HEK293 (cell line): ENCODE measurements around the gene MYH14.

Source experiments
- BCL6B ChIP-seq: fragments of 450-650 bp; formaldehyde crosslinking; IDR thresholded peaks from 2 replicates; pipeline ENCODE4 v1.5.1; 2017; ENCODE audit warnings: missing biosample characterization, missing genetic modification characterization
- ELK4 ChIP-seq: IDR thresholded peaks from 2 replicates; pipeline ENCODE4 v1.6.1; 2011; ENCODE audit warnings: mild to moderate bottlenecking, low read depth, low read length, borderline replicate concordance
- OSR2 ChIP-seq: fragments of 450-650 bp; formaldehyde crosslinking; IDR thresholded peaks from 2 replicates; pipeline ENCODE4 v1.5.1; 2016; ENCODE audit warnings: missing biosample characterization, missing genetic modification characterization
- OVOL3 ChIP-seq: fragments of 450-650 bp; formaldehyde crosslinking; IDR thresholded peaks from 2 replicates; pipeline ENCODE4 v1.5.1; 2016; ENCODE audit warnings: missing biosample characterization, missing genetic modification characterization
- PRDM1 ChIP-seq: fragments of 450-650 bp; formaldehyde crosslinking; IDR thresholded peaks from 2 replicates; pipeline ENCODE4; 2016; ENCODE audit warnings: missing biosample characterization, missing genetic modification characterization
- SCRT1 ChIP-seq: fragments of 450-650 bp; formaldehyde crosslinking; IDR thresholded peaks from 2 replicates; pipeline ENCODE4 v1.5.1; 2016; ENCODE audit warnings: missing biosample characterization, missing genetic modification characterization, borderline replicate concordance
- SCRT2 ChIP-seq: fragments of 450-650 bp; formaldehyde crosslinking; IDR thresholded peaks from 2 replicates; pipeline ENCODE4 v1.5.1; 2016; ENCODE audit warnings: missing biosample characterization, missing genetic modification characterization
- SP2 ChIP-seq: fragments of 450-650 bp; formaldehyde crosslinking; IDR thresholded peaks from 2 replicates; pipeline ENCODE4 v1.5.1; 2016; ENCODE audit warnings: missing biosample characterization, missing genetic modification characterization
- SP3 ChIP-seq: fragments of 450-650 bp; formaldehyde crosslinking; IDR thresholded peaks from 2 replicates; pipeline ENCODE4 v1.5.1; 2016; ENCODE audit warnings: missing biosample characterization, missing genetic modification characterization
- ZFP3 ChIP-seq: fragments of 450-650 bp; formaldehyde crosslinking; IDR thresholded peaks from 2 replicates; pipeline ENCODE4 v1.5.1; 2016; ENCODE audit warnings: low read depth, missing biosample characterization, missing genetic modification characterization
- ZFP69B ChIP-seq: fragments of 450-650 bp; formaldehyde crosslinking; IDR thresholded peaks from 2 replicates; pipeline ENCODE4 v1.5.1; 2016; ENCODE audit warnings: missing biosample characterization, missing genetic modification characterization
- ZNF155 ChIP-seq: fragments of 450-650 bp; formaldehyde crosslinking; IDR thresholded peaks from 2 replicates; pipeline ENCODE4 v1.5.1; 2016; ENCODE audit warnings: missing biosample characterization, missing genetic modification characterization
- ZNF174 ChIP-seq: fragments of 450-650 bp; formaldehyde crosslinking; IDR thresholded peaks from 2 replicates; pipeline ENCODE4 v1.5.0; 2017; ENCODE audit warnings: missing biosample characterization, mild to moderate bottlenecking, missing genetic modification characterization
- ZNF19 ChIP-seq: fragments of 450-650 bp; formaldehyde crosslinking; IDR thresholded peaks from 2 replicates; pipeline ENCODE4; 2016; ENCODE audit warnings: missing biosample characterization, missing genetic modification characterization, low read depth
- ZNF202 ChIP-seq: fragments of 450-650 bp; formaldehyde crosslinking; IDR thresholded peaks from 2 replicates; pipeline ENCODE4 v1.5.1; 2016; ENCODE audit warnings: missing biosample characterization, missing genetic modification characterization, borderline replicate concordance
- ZNF211 ChIP-seq: fragments of 450-650 bp; formaldehyde crosslinking; IDR thresholded peaks from 2 replicates; pipeline ENCODE4 v1.5.1; 2016; ENCODE audit warnings: low read depth, missing biosample characterization, missing genetic modification characterization
- ZNF24 ChIP-seq: fragments of 450-650 bp; formaldehyde crosslinking; IDR thresholded peaks from 2 replicates; pipeline ENCODE4 v1.5.1; 2016; ENCODE audit warnings: missing biosample characterization, missing genetic modification characterization
- ZNF416 ChIP-seq: fragments of 450-650 bp; formaldehyde crosslinking; IDR thresholded peaks from 2 replicates; pipeline ENCODE4 v1.5.1; 2016; ENCODE audit warnings: missing biosample characterization, missing genetic modification characterization
- ZNF600 ChIP-seq: fragments of 450-650 bp; formaldehyde crosslinking; IDR thresholded peaks from 2 replicates; pipeline ENCODE4 v1.5.1; 2016; ENCODE audit warnings: missing biosample characterization, missing genetic modification characterization
- ZNF629 ChIP-seq: fragments of 450-650 bp; formaldehyde crosslinking; IDR thresholded peaks from 2 replicates; pipeline ENCODE4 v1.5.1; 2017; ENCODE audit warnings: missing biosample characterization, missing genetic modification characterization
- ZNF664 ChIP-seq: fragments of 450-650 bp; formaldehyde crosslinking; IDR thresholded peaks from 2 replicates; pipeline ENCODE4 v1.5.1; 2016; ENCODE audit warnings: missing biosample characterization, missing genetic modification characterization
- ZSCAN30 ChIP-seq: fragments of 450-650 bp; IDR thresholded peaks from 2 replicates; pipeline ENCODE4 v1.5.1; 2018; ENCODE audit warnings: missing biosample characterization, mild to moderate bottlenecking, missing genetic modification characterization, moderate library complexity
- TF ChIP-seq, protein P1 (sequence below): fragments of 450-650 bp; formaldehyde crosslinking; IDR thresholded peaks from 2 replicates; pipeline ENCODE4 v1.5.1; 2017; ENCODE audit warnings: missing biosample characterization, missing genetic modification characterization
- TF ChIP-seq, protein P2 (sequence below): fragments of 450-650 bp; formaldehyde crosslinking; IDR thresholded peaks from 2 replicates; pipeline ENCODE4 v1.5.1; 2017; ENCODE audit warnings: missing biosample characterization, missing genetic modification characterization
- TF ChIP-seq, protein P3 (sequence below): fragments of 450-650 bp; formaldehyde crosslinking; IDR thresholded peaks from 2 replicates; pipeline ENCODE4 v1.5.1; 2016; ENCODE audit warnings: missing biosample characterization, missing genetic modification characterization, borderline replicate concordance
- TF ChIP-seq, protein P4 (sequence below): sonication (generic); formaldehyde crosslinking; IDR thresholded peaks from 2 replicates; pipeline ENCODE4 v1.8.1; 2022; ENCODE audit warnings: mild to moderate bottlenecking, moderate library complexity, missing genetic modification reagents

Gene MYH14

DNA sequence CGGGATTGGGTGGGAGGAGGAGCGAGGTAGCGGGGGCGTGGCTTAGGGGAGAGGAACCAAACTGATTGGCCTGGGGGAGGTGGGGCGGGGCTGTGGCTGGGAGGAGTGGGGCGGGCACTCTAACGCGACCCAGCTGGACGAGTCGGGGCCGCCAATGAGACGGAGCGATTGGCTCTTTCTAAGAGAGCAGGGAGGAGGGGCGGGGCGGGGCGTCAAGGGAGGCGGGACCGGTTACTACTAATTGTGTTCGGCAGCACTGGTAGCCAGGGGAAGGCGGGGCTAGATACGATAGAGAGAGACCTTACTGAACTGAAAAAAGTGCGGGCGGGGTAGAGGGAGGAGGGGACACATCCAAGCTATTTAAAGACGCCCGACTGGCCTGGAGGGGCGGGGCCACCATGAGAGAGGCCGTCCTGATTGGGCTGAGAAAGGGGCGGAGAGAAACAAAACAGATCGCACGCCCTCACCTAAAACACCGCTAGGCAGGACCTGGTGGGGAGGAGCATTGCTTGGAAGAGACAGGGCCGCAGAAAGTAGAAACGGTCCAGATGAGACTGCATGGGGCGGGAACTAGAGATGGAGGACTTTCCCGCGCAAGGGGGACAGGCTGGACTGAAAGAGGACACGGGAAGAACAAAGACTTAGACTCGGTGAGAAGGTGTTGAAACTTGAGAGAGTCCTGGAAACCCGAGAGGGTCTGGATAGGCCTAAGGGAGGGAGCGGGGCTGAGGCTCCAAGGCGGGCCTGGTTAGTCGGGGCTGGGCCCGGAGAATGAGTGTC is 125.9 kb downstream of the MYH14 start, which contains the start of gene KCNC3 (continued):
- TF ChIP-seq, protein P1, sequence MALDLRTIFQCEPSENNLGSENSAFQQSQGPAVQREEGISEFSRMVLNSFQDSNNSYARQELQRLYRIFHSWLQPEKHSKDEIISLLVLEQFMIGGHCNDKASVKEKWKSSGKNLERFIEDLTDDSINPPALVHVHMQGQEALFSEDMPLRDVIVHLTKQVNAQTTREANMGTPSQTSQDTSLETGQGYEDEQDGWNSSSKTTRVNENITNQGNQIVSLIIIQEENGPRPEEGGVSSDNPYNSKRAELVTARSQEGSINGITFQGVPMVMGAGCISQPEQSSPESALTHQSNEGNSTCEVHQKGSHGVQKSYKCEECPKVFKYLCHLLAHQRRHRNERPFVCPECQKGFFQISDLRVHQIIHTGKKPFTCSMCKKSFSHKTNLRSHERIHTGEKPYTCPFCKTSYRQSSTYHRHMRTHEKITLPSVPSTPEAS (tag by site-specific recombination), result no peak
- TF ChIP-seq SP3 (peak; percentile 98), ZNF629 (tag by site-specific recombination) (no peak; the same call in 1 of the 2 replicates), ZNF202 (tag by site-specific recombination) (no peak), SP2 (tag by site-specific recombination) (peak; percentile 90), ZNF416 (tag by site-specific recombination) (no peak), ZSCAN30 (no peak), ZNF24 (tag by site-specific recombination) (peak; percentile 54; the same call in 1 of the 2 replicates), ELK4 (no peak), ZNF664 (tag by site-specific recombination) (no peak), ZNF155 (tag by site-specific recombination) (no peak), ZFP3 (no peak), BCL6B (tag by site-specific recombination) (no peak), ZNF19 (tag by site-specific recombination) (no peak), SCRT2 (no peak), SCRT1 (tag by site-specific recombination) (no peak), PRDM1 (tag by site-specific recombination) (peak; percentile 66), ZNF174 (no peak), OVOL3 (tag by site-specific recombination) (no peak), ZNF211 (tag by site-specific recombination) (no peak), ZFP69B (tag by site-specific recombination) (0 out of 2 replicates have a peak, but pooled peaks have one; percentile 11), OSR2 (tag by site-specific recombination) (peak; percentile 75), ZNF600 (tag by site-specific recombination) (0 out of 2 replicates have a peak, but pooled peaks have one; percentile 46)
- TF ChIP-seq, protein P2, sequence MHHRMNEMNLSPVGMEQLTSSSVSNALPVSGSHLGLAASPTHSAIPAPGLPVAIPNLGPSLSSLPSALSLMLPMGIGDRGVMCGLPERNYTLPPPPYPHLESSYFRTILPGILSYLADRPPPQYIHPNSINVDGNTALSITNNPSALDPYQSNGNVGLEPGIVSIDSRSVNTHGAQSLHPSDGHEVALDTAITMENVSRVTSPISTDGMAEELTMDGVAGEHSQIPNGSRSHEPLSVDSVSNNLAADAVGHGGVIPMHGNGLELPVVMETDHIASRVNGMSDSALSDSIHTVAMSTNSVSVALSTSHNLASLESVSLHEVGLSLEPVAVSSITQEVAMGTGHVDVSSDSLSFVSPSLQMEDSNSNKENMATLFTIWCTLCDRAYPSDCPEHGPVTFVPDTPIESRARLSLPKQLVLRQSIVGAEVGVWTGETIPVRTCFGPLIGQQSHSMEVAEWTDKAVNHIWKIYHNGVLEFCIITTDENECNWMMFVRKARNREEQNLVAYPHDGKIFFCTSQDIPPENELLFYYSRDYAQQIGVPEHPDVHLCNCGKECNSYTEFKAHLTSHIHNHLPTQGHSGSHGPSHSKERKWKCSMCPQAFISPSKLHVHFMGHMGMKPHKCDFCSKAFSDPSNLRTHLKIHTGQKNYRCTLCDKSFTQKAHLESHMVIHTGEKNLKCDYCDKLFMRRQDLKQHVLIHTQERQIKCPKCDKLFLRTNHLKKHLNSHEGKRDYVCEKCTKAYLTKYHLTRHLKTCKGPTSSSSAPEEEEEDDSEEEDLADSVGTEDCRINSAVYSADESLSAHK (tag by site-specific recombination), result peak; percentile 94
- TF ChIP-seq, protein P3, sequence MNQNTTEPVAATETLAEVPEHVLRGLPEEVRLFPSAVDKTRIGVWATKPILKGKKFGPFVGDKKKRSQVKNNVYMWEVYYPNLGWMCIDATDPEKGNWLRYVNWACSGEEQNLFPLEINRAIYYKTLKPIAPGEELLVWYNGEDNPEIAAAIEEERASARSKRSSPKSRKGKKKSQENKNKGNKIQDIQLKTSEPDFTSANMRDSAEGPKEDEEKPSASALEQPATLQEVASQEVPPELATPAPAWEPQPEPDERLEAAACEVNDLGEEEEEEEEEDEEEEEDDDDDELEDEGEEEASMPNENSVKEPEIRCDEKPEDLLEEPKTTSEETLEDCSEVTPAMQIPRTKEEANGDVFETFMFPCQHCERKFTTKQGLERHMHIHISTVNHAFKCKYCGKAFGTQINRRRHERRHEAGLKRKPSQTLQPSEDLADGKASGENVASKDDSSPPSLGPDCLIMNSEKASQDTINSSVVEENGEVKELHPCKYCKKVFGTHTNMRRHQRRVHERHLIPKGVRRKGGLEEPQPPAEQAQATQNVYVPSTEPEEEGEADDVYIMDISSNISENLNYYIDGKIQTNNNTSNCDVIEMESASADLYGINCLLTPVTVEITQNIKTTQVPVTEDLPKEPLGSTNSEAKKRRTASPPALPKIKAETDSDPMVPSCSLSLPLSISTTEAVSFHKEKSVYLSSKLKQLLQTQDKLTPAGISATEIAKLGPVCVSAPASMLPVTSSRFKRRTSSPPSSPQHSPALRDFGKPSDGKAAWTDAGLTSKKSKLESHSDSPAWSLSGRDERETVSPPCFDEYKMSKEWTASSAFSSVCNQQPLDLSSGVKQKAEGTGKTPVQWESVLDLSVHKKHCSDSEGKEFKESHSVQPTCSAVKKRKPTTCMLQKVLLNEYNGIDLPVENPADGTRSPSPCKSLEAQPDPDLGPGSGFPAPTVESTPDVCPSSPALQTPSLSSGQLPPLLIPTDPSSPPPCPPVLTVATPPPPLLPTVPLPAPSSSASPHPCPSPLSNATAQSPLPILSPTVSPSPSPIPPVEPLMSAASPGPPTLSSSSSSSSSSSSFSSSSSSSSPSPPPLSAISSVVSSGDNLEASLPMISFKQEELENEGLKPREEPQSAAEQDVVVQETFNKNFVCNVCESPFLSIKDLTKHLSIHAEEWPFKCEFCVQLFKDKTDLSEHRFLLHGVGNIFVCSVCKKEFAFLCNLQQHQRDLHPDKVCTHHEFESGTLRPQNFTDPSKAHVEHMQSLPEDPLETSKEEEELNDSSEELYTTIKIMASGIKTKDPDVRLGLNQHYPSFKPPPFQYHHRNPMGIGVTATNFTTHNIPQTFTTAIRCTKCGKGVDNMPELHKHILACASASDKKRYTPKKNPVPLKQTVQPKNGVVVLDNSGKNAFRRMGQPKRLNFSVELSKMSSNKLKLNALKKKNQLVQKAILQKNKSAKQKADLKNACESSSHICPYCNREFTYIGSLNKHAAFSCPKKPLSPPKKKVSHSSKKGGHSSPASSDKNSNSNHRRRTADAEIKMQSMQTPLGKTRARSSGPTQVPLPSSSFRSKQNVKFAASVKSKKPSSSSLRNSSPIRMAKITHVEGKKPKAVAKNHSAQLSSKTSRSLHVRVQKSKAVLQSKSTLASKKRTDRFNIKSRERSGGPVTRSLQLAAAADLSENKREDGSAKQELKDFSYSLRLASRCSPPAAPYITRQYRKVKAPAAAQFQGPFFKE (tag by site-specific recombination), result no peak
- TF ChIP-seq, protein P4, sequence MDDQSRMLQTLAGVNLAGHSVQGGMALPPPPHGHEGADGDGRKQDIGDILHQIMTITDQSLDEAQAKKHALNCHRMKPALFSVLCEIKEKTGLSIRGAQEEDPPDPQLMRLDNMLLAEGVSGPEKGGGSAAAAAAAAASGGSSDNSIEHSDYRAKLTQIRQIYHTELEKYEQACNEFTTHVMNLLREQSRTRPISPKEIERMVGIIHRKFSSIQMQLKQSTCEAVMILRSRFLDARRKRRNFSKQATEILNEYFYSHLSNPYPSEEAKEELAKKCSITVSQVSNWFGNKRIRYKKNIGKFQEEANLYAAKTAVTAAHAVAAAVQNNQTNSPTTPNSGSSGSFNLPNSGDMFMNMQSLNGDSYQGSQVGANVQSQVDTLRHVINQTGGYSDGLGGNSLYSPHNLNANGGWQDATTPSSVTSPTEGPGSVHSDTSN (CRISPR knock-in tag), result no peak
